ENCODE results near the gene BMERB1. TPM values are rescaled to one million over a fixed set of nuclear protein-coding genes. Genes with fewer than 3 reads are reported as not detected.

BMERB1 gene
- total and polyA plus RNA-seq, 2 experiments from 2014 or later: 17.3 to 28.1 TPM

GRCh38 chr16:15446901-15447300, 12.5 kb downstream of the BMERB1 start:
- no peaks in the 10 kb centered on the region for H3F3A ChIP-seq (replicated peaks; ENCODE audit: low read depth)
- H3K9me3 Mint-ChIP-seq: peaks cover 6% of the 10 kb centered on the region; the same call in 2 of the 3 replicates
- no peaks in the 10 kb centered on the region; the same call in 1 of the 2 replicates for H4K20me1 ChIP-seq (replicated peaks; ENCODE audit: insufficient read depth)
- no peaks in the 10 kb centered on the region for H3K9me2 ChIP-seq (ENCODE audit: insufficient read depth)
- H3K27me3 Mint-ChIP-seq (ENCODE audit: insufficient read depth, low read depth, poor library complexity): peaks cover 1% of the 10 kb centered on the region
- H3K79me2 ChIP-seq (replicated peaks; ENCODE audit: insufficient read depth): peaks cover 18% of the 10 kb centered on the region
- H3K36me3 ChIP-seq (ENCODE audit: insufficient read depth): no peaks in the 10 kb centered on the region
- TF ChIP-seq JUNB (IDR thresholded peaks at IDR 0.05; ENCODE audit: unreplicated experiment) (no peak), REST (IDR thresholded peaks at IDR 0.05; ENCODE audit: unreplicated experiment) (no peak), ETS1 (IDR thresholded peaks at IDR 0.05) (no peak), POLR2AphosphoS5 (IDR thresholded peaks at IDR 0.05; ENCODE audit: low read depth) (no peak), ZNF114 (CRISPR knock-in tag; IDR thresholded peaks at IDR 0.05) (no peak), CTCF (conservative IDR thresholded peaks at IDR 0.05; ENCODE audit: low read depth in 2 of 2) (no peak), ZNF462 (CRISPR knock-in tag; IDR thresholded peaks at IDR 0.05) (no peak), ZNF331 (CRISPR knock-in tag; IDR thresholded peaks at IDR 0.05; ENCODE audit: low read depth) (no peak), STAT1 (IDR thresholded peaks at IDR 0.05; ENCODE audit: unreplicated experiment) (no peak), EZH2phosphoT487 (IDR thresholded peaks at IDR 0.05; ENCODE audit: unreplicated experiment) (no peak), NANOG (IDR thresholded peaks at IDR 0.05; ENCODE audit: borderline replicate concordance) (no peak)
- H3K4me1 Mint-ChIP-seq: no peaks in the 10 kb centered on the region
- H3K4me3 Mint-ChIP-seq: no peak overlapping the region
- ATAC-seq (no peak), DNase-seq (ENCODE audit: low spot score) (no peak)
- H3K36me3 Mint-ChIP-seq (ENCODE audit: low read depth): peaks cover 4% of the 10 kb centered on the region; the same call in 1 of the 3 replicates
- H3K4me3 ChIP-seq: no peak overlapping the region
- no peak overlapping the region for H2AFZ ChIP-seq
- no peak overlapping the region for H3K27ac Mint-ChIP-seq
- no peaks in the 10 kb centered on the region for H3K4me1 ChIP-seq (ENCODE audit: insufficient read depth)
- no peak overlapping the region for H3K27ac ChIP-seq (ENCODE audit: low read depth)
- no peak overlapping the region for H3K4me2 ChIP-seq
- H3K27me3 ChIP-seq (ENCODE audit: insufficient read depth): no peaks in the 10 kb centered on the region
